GM12865 (cell line): Measurements from ENCODE around the gene SEC16B.

Experiments
- DNase-seq: peaks from one replicate; pipeline ENCODE4 v3.0.0; 2010; ENCODE audit warnings: low read depth
- H3K4me3 ChIP-seq: 2 replicates; pipeline ENCODE4 v1.5.1; 2011; ENCODE audit warnings: mild to moderate bottlenecking, low read depth, low read length, control low read depth
- CTCF ChIP-seq: IDR thresholded peaks from 2 replicates; pipeline ENCODE4 v1.5.1; 2011; ENCODE audit warnings: low read length, control low read depth, low read depth, inconsistent platforms; ENCODE audit not compliant: insufficient read depth; ENCODE audit errors: missing control alignments

Gene SEC16B, protein sequence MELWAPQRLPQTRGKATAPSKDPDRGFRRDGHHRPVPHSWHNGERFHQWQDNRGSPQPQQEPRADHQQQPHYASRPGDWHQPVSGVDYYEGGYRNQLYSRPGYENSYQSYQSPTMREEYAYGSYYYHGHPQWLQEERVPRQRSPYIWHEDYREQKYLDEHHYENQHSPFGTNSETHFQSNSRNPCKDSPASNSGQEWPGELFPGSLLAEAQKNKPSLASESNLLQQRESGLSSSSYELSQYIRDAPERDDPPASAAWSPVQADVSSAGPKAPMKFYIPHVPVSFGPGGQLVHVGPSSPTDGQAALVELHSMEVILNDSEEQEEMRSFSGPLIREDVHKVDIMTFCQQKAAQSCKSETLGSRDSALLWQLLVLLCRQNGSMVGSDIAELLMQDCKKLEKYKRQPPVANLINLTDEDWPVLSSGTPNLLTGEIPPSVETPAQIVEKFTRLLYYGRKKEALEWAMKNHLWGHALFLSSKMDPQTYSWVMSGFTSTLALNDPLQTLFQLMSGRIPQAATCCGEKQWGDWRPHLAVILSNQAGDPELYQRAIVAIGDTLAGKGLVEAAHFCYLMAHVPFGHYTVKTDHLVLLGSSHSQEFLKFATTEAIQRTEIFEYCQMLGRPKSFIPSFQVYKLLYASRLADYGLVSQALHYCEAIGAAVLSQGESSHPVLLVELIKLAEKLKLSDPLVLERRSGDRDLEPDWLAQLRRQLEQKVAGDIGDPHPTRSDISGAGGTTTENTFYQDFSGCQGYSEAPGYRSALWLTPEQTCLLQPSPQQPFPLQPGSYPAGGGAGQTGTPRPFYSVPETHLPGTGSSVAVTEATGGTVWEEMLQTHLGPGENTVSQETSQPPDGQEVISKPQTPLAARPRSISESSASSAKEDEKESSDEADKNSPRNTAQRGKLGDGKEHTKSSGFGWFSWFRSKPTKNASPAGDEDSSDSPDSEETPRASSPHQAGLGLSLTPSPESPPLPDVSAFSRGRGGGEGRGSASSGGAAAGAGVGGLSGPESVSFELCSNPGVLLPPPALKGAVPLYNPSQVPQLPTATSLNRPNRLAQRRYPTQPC

DNA sequence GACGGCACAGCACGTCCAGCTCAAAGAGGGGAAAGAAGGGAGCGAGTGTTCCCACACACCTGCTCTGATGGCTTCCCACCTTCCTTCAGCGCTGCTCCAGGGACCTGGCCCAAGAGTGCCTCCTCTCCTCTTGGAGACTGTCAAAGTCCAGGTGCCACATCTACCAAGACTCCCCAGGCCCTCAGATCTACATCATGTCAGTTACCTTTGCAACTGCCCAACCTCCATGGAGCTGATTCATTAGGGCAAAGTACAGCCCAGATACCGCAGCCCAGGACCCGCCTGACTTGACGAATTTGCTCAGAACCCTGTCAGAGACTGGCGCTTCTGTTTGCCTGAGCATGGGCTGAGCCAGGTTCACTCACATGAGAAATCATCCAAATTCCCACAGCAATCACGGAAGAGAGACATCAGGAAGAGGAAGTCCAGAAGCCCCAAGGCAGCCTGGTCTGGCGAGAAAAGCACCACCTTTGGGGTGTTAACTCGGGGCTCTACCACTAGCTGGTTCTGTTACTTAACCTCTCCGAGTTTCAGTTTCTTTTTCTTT, at the start of gene SEC16B:
Gene SEC16B, minus strand, starts transcription at position 234 of the 547 bp plus-strand sequence. CDS start 2,077 bp downstream, outside the sequence.
- H3K4me3 ChIP-seq, result no peak within 1 kb of the TSS
- no peak for DNase-seq
- TF ChIP-seq CTCF, result no peak

DNA sequence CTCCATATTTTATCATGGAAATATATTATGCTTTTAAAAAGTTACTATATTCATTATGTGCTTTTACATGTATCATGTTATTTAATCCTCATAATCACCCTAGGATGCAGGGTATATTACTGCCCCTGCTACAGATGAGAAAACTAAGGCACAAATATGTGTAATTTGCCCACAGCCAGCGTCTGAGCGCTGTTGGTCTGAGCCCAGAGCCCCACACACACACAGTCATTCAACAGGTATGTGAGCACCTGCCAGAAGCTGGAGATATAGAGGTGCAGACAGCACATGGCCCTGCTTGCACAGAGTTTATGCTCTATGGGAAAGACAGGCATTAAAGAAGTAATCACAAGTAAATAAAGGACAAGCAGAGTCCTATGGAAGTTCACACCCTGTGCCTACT, 49.8 kb upstream of the SEC16B start:
- TF ChIP-seq CTCF, result no peak
- DNase-seq, result no peak
- no peak overlapping the region for H3K4me3 ChIP-seq

- H3K4me3 ChIP-seq, result no peak overlapping the region
- DNase-seq, result no peak
- no peak for TF ChIP-seq CTCF
Observed at GRCh38 chr1:178019208-178019607, 49.4 kb upstream of the SEC16B start.

- H3K4me3 ChIP-seq, result no peak overlapping the region
- DNase-seq, result no peak
- no peak for TF ChIP-seq CTCF
Observed at GRCh38 chr1:178017517-178017916, 47.7 kb upstream of the SEC16B start.

- no peak for TF ChIP-seq CTCF
- no peak overlapping the region for H3K4me3 ChIP-seq
- no peak for DNase-seq
Observed at GRCh38 chr1:178011864-178012503, 42.1 kb upstream of the SEC16B start.

DNA sequence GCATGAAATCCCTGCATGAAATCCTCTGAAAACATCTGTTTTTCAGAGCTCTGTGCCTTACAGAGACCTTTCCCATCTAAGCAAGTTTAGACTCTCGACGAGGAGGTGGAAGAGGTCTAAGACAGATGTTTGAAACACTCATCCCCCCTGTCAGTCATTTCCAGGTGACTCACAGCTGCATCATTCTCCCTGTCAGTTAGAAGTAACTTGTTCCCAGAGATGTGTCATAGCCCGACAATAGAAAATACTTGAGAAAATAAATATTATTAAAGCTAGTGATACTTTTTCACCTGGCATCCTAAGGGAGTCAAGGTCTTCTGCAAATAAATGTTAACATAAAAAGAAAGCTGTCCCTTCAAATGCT, 41.6 kb upstream of the SEC16B start:
- H3K4me3 ChIP-seq, result no peak overlapping the region
- DNase-seq, result no peak
- no peak for TF ChIP-seq CTCF
